Right lobe of liver (tissue), 4 donors: ENCODE results near the gene SLC35E2B.

Source experiments
- CTCF ChIP-seq, 4 donors: fragments of 200-600 bp in 3 of 4; fragments of 450-650 bp in 1 of 4; IDR thresholded peaks; one replicate each; pipeline versions ENCODE4 v1.5.1 to v1.8.0; 2016 to 2022; ENCODE audit warnings: antibody characterized with exemption in 4 of 4, mild to moderate bottlenecking in 2 of 4
- POLR2A ChIP-seq: fragments of 450-650 bp; IDR thresholded peaks from one replicate; pipeline ENCODE4 v1.6.1; 2017; ENCODE audit warnings: antibody characterized with exemption, mild to moderate bottlenecking
- donor health status: DM: no; HTN: no; CAD: no.
- donor health status: DM: no; HTN: no; CAD: no.
- donor health status: DM: no; HTN: yes; CAD: no.

GRCh38 chr1:1617925-1618324 lies 74.7 kb downstream of the SLC35E2B start:
- TF ChIP-seq CTCF (IDR thresholded peaks at IDR 0.05) (no peak), POLR2A (no peak)
